HFF-Myc (cell line): Measurements from ENCODE around the gene SLC17A9.

Experiments
- DNase-seq: peaks from one replicate; pipeline ENCODE4 v3.0.0-alpha.2; 2011; ENCODE audit warnings: low read depth; ENCODE audit errors: extremely low read depth
- H3K4me3 ChIP-seq: replicated peaks from 2 replicates; pipeline ENCODE4 v1.5.1; 2011; ENCODE audit warnings: low read depth, mild to moderate bottlenecking, control low read depth, low read length
- TF ChIP-seq, protein P1 (sequence below): IDR thresholded peaks from 2 replicates; pipeline ENCODE4 v1.5.1; 2012; ENCODE audit warnings: mild to moderate bottlenecking, low read depth, low read length, control low read depth; ENCODE audit errors: missing control alignments

SLC17A9 gene

DNA sequence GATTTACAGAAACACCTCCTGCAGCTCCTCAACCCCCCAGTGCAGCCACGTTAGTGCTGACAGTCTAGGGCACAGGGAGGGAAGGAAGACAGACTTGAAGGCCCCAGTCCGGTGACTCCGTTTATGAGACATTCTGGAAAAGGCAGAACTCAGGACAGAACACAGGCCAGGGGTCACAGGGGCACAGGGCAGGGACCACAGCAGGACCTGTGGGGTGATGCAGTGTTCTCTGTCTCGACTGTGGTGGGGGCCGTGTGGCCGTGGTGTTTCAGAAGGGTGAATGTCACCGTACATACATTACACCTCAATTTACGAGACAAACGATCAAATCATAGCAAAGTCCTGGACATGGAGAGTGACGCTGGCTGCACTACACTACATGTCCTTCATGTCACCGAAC lies 43.0 kb downstream of the SLC17A9 start:
- TF ChIP-seq, protein P1, sequence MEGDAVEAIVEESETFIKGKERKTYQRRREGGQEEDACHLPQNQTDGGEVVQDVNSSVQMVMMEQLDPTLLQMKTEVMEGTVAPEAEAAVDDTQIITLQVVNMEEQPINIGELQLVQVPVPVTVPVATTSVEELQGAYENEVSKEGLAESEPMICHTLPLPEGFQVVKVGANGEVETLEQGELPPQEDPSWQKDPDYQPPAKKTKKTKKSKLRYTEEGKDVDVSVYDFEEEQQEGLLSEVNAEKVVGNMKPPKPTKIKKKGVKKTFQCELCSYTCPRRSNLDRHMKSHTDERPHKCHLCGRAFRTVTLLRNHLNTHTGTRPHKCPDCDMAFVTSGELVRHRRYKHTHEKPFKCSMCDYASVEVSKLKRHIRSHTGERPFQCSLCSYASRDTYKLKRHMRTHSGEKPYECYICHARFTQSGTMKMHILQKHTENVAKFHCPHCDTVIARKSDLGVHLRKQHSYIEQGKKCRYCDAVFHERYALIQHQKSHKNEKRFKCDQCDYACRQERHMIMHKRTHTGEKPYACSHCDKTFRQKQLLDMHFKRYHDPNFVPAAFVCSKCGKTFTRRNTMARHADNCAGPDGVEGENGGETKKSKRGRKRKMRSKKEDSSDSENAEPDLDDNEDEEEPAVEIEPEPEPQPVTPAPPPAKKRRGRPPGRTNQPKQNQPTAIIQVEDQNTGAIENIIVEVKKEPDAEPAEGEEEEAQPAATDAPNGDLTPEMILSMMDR: no peak
- no peak overlapping the region for H3K4me3 ChIP-seq
- DNase-seq: no peak

DNA sequence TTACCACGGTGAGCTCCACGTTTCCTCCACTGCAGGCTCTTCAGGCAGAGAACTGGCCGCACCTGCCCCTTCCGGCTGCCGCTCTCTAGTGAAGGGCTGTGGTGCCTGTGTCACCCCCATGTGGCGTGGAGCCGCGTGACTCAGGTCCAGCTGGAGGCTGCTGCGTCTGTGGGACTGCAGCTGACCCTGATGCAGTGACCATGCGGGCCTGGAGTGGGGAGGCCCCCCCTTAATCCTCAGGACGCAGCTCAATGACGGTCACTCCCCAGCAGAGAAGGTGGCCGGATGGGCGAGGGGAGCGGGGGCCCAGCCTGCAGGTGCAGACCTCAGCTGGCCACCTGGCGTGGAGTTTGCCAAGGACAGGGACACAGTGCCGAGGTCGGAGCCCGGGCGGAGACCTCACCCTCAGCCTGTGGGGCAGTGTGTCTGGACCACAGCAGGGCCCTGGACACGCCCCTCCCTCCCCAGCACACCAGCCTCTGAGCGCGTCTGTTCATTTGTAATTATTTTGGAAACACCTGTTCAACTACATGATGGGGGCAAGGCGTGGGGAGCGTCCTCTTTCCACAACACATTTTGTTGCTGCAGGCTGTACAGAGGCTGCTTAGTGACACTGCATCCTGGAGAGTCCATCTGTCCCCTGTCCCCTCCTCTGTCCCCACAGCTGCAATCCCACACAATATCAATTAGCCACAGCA lies 43.5 kb downstream of the SLC17A9 start:
- H3K4me3 ChIP-seq: no peak overlapping the region
- TF ChIP-seq, protein P1: no peak
- DNase-seq: no peak

DNA sequence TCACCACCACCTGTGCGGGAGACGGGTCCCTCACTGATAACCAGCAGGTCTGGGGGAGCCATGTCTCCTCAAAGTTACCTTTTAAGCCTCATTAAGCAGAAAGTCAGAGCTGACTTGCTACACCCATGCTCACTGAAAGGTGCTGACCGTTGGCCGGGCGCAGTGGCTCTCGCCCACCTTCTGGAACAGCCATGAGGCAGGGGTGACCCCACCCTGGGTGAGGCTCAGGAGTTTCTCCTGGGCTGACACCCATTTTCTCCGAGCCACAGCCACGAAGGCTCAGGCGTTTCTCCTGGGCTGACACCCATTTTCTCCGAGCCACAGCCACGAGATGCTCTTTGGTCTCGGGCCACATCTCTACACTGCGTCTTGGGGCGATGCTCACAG lies 44.1 kb downstream of the SLC17A9 start:
- no peak overlapping the region for H3K4me3 ChIP-seq
- TF ChIP-seq, protein P1: no peak
- no peak for DNase-seq

DNA sequence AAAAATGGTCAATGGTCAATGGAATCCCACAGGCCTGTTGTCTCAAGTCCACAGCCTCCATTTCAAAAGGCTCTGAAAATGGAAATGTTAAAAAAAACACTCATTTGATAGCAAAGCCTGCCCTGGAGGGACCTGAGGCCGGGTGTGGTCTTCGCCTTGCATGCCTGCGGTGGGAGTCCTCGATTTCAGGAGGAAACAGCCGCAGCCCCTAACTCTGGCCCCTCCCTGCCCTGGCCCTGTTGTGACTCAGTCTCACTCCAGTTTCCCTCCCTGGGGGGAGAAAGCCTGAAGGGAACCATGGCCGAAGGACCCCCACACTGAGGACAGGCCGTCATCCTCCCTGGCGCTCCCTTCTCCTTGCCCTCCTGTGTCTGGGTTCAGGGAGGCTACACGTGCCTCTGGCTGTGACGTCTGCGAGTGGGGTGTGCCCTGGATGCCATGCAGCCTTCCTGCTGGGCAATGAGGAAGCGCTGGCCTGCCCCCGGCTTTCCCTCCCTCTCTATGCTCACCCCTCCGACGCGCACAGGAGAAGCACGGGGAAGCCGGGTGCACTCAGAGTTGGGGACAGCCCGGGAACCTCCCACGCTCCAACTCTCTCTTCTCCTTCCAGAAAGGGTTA lies 45.0 kb downstream of the SLC17A9 start:
- TF ChIP-seq, protein P1: no peak
- DNase-seq: no peak
- no peak overlapping the region for H3K4me3 ChIP-seq

DNA sequence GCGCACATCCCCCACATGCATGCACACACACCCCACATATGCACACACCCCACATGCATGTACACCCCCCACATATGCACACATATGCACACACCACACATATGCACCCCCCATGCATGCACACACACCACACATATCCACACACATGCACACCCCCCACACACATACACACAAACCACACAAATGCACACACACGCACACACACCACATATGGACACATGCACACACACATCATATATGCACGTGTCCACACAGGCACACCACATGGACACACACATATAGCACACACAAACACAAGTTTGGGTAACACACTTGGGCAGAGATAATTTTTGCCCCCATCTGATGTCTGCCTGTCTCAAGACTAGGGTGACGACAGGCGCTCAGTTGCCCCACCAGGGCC lies 45.9 kb downstream of the SLC17A9 start:
- H3K4me3 ChIP-seq: no peak overlapping the region
- no peak for DNase-seq
- TF ChIP-seq, protein P1: no peak

DNA sequence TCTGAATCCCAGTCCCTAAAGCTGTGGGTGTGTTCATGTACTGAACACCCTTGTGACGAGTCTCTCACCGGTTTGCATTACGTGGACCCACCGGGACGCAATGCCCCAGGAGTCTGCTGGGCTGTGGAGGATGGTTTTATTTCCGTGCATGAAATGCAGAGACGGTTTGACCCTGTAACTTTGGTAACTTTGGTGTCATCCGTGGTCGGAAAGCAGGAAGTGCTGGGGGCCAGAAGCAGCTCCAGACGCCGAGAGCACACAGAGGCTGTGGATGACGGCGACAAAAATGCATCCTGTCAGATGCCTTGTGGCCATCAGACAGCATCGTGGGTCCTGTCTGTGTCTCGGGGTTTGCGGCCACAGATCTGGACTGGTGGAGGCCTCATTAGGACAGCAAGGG lies 47.1 kb downstream of the SLC17A9 start:
- H3K4me3 ChIP-seq: no peak overlapping the region
- no peak for DNase-seq
- TF ChIP-seq, protein P1: no peak
